GM12878 (cell line): ENCODE data around the gene PALLD.

Experiments used
- CEBPB ChIP-seq, 2 experiments: fragments of 150-350 bp in 1 of 2; IDR thresholded peaks; 2 replicates each; pipeline ENCODE4 v1.6.1; 2012 to 2014; ENCODE audit warnings: low read depth in 2 of 2, low read length in 2 of 2, borderline replicate concordance in 1 of 2, inconsistent platforms in 1 of 2
- CREB1 ChIP-seq: IDR thresholded peaks from 2 replicates; pipeline ENCODE4 v1.6.1; 2012; ENCODE audit warnings: low read depth, mild to moderate bottlenecking, inconsistent platforms
- MXI1 ChIP-seq: fragments of 150-350 bp; IDR thresholded peaks from 2 replicates; pipeline ENCODE4 v1.6.1; 2011; ENCODE audit warnings: low read depth, mild to moderate bottlenecking, inconsistent platforms, low read length, improper control_type of control experiment
- RFX5 ChIP-seq: IDR thresholded peaks from 2 replicates; pipeline ENCODE4 v1.6.1; 2011; ENCODE audit warnings: low read depth, low read length, improper control_type of control experiment
- SUZ12 ChIP-seq: fragments of 200-600 bp; sonication (generic); IDR thresholded peaks from one replicate; pipeline ENCODE4 v1.6.1; 2018; ENCODE audit warnings: antibody characterized with exemption, mild to moderate bottlenecking; ENCODE audit not compliant: unreplicated experiment
- ZNF622 ChIP-seq: fragments of 450-650 bp; IDR thresholded peaks from 2 replicates; pipeline ENCODE4 v1.6.1; 2017; ENCODE audit warnings: mild to moderate bottlenecking, inconsistent platforms
- TF ChIP-seq, protein P1 (sequence below): IDR thresholded peaks from 2 replicates; pipeline ENCODE4 v1.6.1; 2011; ENCODE audit warnings: low read depth, mild to moderate bottlenecking, low read length, moderate library complexity, borderline replicate concordance; ENCODE audit errors: extremely low read depth
- TF ChIP-seq, protein P2 (sequence below), 3 experiments: IDR thresholded peaks in 2 of 3; conservative IDR thresholded peaks in 1 of 3; 2 replicates each; pipeline ENCODE4 v1.5.1; 2011; ENCODE audit warnings: low read depth in 3 of 3, low read length in 3 of 3, mild to moderate bottlenecking in 3 of 3, control low read depth in 2 of 3, moderate library complexity in 2 of 3, inconsistent platforms in 1 of 3, mixed read lengths in 1 of 3; ENCODE audit not compliant: control insufficient read depth in 2 of 3, insufficient read depth in 1 of 3; ENCODE audit errors: extremely low read depth in 1 of 3

DNA sequence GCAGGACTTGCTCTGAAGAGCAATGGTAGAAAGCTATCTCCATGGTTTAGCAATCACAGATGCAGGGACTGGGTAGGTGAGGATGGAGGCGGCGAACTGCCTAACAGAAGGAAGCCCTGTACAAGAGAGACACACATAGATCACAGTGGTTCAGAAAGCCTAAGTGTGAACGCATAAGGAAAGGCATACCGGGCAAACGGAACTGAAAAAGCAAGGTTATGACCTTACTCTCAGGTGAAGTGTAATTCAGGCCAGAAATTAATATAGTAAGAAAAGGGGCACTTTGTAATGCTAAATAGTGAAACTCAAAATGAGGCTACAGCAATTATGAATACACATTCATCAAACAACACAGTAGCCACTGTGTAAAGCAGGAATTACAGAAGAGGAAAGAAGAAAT lies 126.6 kb downstream of the PALLD start:
- TF ChIP-seq RFX5, result no peak
- TF ChIP-seq, protein P1, sequence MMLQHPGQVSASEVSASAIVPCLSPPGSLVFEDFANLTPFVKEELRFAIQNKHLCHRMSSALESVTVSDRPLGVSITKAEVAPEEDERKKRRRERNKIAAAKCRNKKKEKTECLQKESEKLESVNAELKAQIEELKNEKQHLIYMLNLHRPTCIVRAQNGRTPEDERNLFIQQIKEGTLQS, result no peak
- TF ChIP-seq CREB1, result no peak
- TF ChIP-seq, protein P2, sequence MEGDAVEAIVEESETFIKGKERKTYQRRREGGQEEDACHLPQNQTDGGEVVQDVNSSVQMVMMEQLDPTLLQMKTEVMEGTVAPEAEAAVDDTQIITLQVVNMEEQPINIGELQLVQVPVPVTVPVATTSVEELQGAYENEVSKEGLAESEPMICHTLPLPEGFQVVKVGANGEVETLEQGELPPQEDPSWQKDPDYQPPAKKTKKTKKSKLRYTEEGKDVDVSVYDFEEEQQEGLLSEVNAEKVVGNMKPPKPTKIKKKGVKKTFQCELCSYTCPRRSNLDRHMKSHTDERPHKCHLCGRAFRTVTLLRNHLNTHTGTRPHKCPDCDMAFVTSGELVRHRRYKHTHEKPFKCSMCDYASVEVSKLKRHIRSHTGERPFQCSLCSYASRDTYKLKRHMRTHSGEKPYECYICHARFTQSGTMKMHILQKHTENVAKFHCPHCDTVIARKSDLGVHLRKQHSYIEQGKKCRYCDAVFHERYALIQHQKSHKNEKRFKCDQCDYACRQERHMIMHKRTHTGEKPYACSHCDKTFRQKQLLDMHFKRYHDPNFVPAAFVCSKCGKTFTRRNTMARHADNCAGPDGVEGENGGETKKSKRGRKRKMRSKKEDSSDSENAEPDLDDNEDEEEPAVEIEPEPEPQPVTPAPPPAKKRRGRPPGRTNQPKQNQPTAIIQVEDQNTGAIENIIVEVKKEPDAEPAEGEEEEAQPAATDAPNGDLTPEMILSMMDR (IDR thresholded peaks at IDR 0.05 in 2 of 3, conservative IDR thresholded peaks at IDR 0.05 in 1 of 3; ENCODE audit: control insufficient read depth in 2 of 3, extremely low read depth in 1 of 3, insufficient read depth in 1 of 3, low read depth in 3 of 3, low read length in 3 of 3), result no peak
- TF ChIP-seq CEBPB (IDR thresholded peaks at IDR 0.05; ENCODE audit: borderline replicate concordance in 1 of 2, low read depth in 2 of 2, low read length in 2 of 2), result no peak
- no peak for TF ChIP-seq SUZ12
- TF ChIP-seq ZNF622, result no peak
- no peak for TF ChIP-seq MXI1
